H1 (cell line): ENCODE results near the gene PAWR. TPM values are rescaled to one million over a fixed set of nuclear protein-coding genes. Genes with fewer than 3 reads are reported as not detected.

Experiments used
- CTCF ChIA-PET: fragments of 300-600 bp; sonication (Branson Sonifier 250); formaldehyde crosslinking; loops from one replicate; lab custom pipeline; 2021; ENCODE audit not compliant: partially characterized antibody; lab: Charles Lee
- POLR2A ChIA-PET: fragments of 300-600 bp; sonication (Branson Sonifier 250); formaldehyde crosslinking; loops from one replicate; lab custom pipeline; 2021; ENCODE audit warnings: inconsistent platforms; ENCODE audit not compliant: partially characterized antibody; lab: Charles Lee
- DNase-seq, 2 experiments: peaks; one replicate each; pipeline versions ENCODE4 v3.0.0 to v3.0.0-alpha.2; 2010 to 2022; ENCODE audit warnings: low spot score in 2 of 2, low read depth in 1 of 2, mixed read lengths in 1 of 2
- FAIRE-seq: peaks from 2 replicates; lab custom pipeline; 2011; peaks lifted over from hg19 to GRCh38; lab: Jason Lieb, UNC
- H2AFZ ChIP-seq: 2 replicates; pipeline ENCODE4 v1.8.1; 2012; ENCODE audit warnings: low read length, inconsistent platforms
- H2AK5ac ChIP-seq: 2 replicates; pipeline ENCODE4 v1.6.1; 2013; ENCODE audit warnings: low read depth, low read length
- H2BK120ac ChIP-seq: replicated peaks from 2 replicates; pipeline ENCODE3; 2013; ENCODE audit warnings: low read depth, low read length, inconsistent platforms
- H2BK12ac ChIP-seq: 2 replicates; pipeline ENCODE4 v1.6.1; 2013; ENCODE audit warnings: low read depth, low read length
- H2BK15ac ChIP-seq: 2 replicates; pipeline ENCODE4 v1.6.1; 2013; ENCODE audit warnings: low read length
- H2BK20ac ChIP-seq: 2 replicates; pipeline ENCODE4 v1.6.1; 2013; ENCODE audit warnings: low read length
- H2BK5ac ChIP-seq: 2 replicates; pipeline ENCODE4 v1.6.1; 2013; ENCODE audit warnings: low read depth, low read length
- H3K14ac ChIP-seq: 2 replicates; pipeline ENCODE4 v1.6.1; 2013; ENCODE audit warnings: inconsistent platforms; ENCODE audit not compliant: insufficient read length
- H3K18ac ChIP-seq: 2 replicates; pipeline ENCODE4 v1.6.1; 2013; ENCODE audit warnings: low read length; ENCODE audit errors: extremely low read depth
- H3K23ac ChIP-seq: 2 replicates; pipeline ENCODE4 v1.6.1; 2013; ENCODE audit warnings: inconsistent platforms; ENCODE audit not compliant: insufficient read length
- H3K23me2 ChIP-seq: 2 replicates; pipeline ENCODE4 v1.6.1; 2013; ENCODE audit warnings: low read depth, low read length
- H3K27ac ChIP-seq: 2 replicates; pipeline ENCODE4 v1.6.1; 2011; ENCODE audit warnings: low read depth, low read length, inconsistent platforms
- H3K27me3 ChIP-seq, 4 experiments: replicated peaks in 1 of 4; 1 replicate in 1 of 4; 2 replicates in 3 of 4; pipeline versions ENCODE4 v1.6.1 to v1.8.1; 2011 to 2013; ENCODE audit warnings: low read length in 3 of 4, mild to moderate bottlenecking in 3 of 4, inconsistent platforms in 2 of 4, mixed read lengths in 2 of 4, moderate library complexity in 1 of 4; ENCODE audit not compliant: control insufficient read depth in 3 of 4, insufficient read depth in 3 of 4; ENCODE audit errors: extremely low read depth in 1 of 4
- H3K36me3 ChIP-seq, 4 experiments: 2 replicates each; pipeline versions ENCODE4 v1.6.1 to v1.8.1; 2011 to 2013; ENCODE audit warnings: mild to moderate bottlenecking in 4 of 4, low read length in 3 of 4, moderate library complexity in 2 of 4, control low read depth in 1 of 4, inconsistent platforms in 1 of 4; ENCODE audit not compliant: insufficient read depth in 4 of 4, control insufficient read depth in 2 of 4
- H3K4ac ChIP-seq: replicated peaks from 2 replicates; pipeline ENCODE3; 2013; ENCODE audit warnings: low read length, low read depth, mixed read lengths, inconsistent platforms; ENCODE audit not compliant: insufficient read length
- H3K4me1 ChIP-seq, 4 experiments: replicated peaks in 1 of 4; 1 replicate in 1 of 4; 2 replicates in 3 of 4; pipeline versions ENCODE4 v1.6.1 to v1.8.1; 2011 to 2013; ENCODE audit warnings: low read length in 3 of 4, inconsistent platforms in 2 of 4, mixed read lengths in 1 of 4; ENCODE audit not compliant: insufficient read depth in 4 of 4, control insufficient read depth in 3 of 4
- H3K4me2 ChIP-seq, 2 experiments: 2 replicates each; pipeline versions ENCODE4 v1.6.1 to v1.8.1; 2011 to 2013; ENCODE audit warnings: low read depth in 2 of 2, low read length in 2 of 2, control low read depth in 1 of 2, inconsistent platforms in 1 of 2, mild to moderate bottlenecking in 1 of 2; ENCODE audit not compliant: insufficient read depth in 1 of 2
- H3K4me3 ChIP-seq, 4 experiments: fragments of 200-600, 300-600 bp in 1 of 4; sonication (generic), shearing (Covaris generic), sonication (Bioruptor Twin) in 1 of 4; 2 replicates each; pipeline versions ENCODE4 v1.5.1 to v1.8.1; 2011 to 2016; ENCODE audit warnings: low read length in 4 of 4, low read depth in 3 of 4, control low read depth in 2 of 4, inconsistent platforms in 2 of 4, mild to moderate bottlenecking in 2 of 4, mixed read lengths in 1 of 4, moderate library complexity in 1 of 4; ENCODE audit not compliant: insufficient read depth in 2 of 4; ENCODE audit errors: extremely low read depth in 1 of 4
- H3K56ac ChIP-seq: replicated peaks from 2 replicates; pipeline ENCODE3; 2013; ENCODE audit warnings: low read depth, mild to moderate bottlenecking, mixed read lengths, low read length, inconsistent platforms; ENCODE audit not compliant: insufficient read length
- H3K79me1 ChIP-seq: 2 replicates; pipeline ENCODE4 v1.6.1; 2013; ENCODE audit warnings: low read depth, low read length, control low read depth
- H3K79me2 ChIP-seq, 2 experiments: 2 replicates each; pipeline versions ENCODE4 v1.6.1 to v1.8.1; 2012 to 2013; ENCODE audit warnings: low read length in 2 of 2, mild to moderate bottlenecking in 2 of 2, inconsistent platforms in 1 of 2; ENCODE audit not compliant: insufficient read depth in 2 of 2, control insufficient read depth in 1 of 2
- H3K9ac ChIP-seq, 4 experiments: replicated peaks in 1 of 4; 1 replicate in 1 of 4; 2 replicates in 3 of 4; pipeline versions ENCODE4 v1.6.1 to v1.8.1; 2011 to 2013; ENCODE audit warnings: low read depth in 3 of 4, low read length in 3 of 4, control low read depth in 2 of 4, mild to moderate bottlenecking in 2 of 4, moderate library complexity in 2 of 4, inconsistent platforms in 1 of 4; ENCODE audit errors: extremely low read depth in 1 of 4
- H3K9me3 ChIP-seq, 2 experiments: 2 replicates each; pipeline versions ENCODE4 v1.6.1 to v1.8.1; 2012 to 2013; ENCODE audit warnings: mild to moderate bottlenecking in 2 of 2, moderate library complexity in 2 of 2, control low read depth in 1 of 2, inconsistent platforms in 1 of 2, low read depth in 1 of 2, low read length in 1 of 2, mixed read lengths in 1 of 2; ENCODE audit not compliant: insufficient read depth in 2 of 2
- H4K20me1 ChIP-seq, 2 experiments: replicated peaks in 1 of 2; 2 replicates each; pipeline versions ENCODE3 to v1.8.1; 2011 to 2013; ENCODE audit warnings: inconsistent platforms in 2 of 2, low read length in 2 of 2, mild to moderate bottlenecking in 1 of 2; ENCODE audit not compliant: insufficient read depth in 2 of 2, control insufficient read depth in 1 of 2
- H4K5ac ChIP-seq: 2 replicates; pipeline ENCODE4 v1.6.1; 2013; ENCODE audit warnings: low read length, low read depth, mixed read lengths, inconsistent platforms; ENCODE audit not compliant: insufficient read length
- H4K8ac ChIP-seq: 2 replicates; pipeline ENCODE4 v1.8.0; 2013; ENCODE audit warnings: mild to moderate bottlenecking, moderate library complexity, low read length, inconsistent platforms; ENCODE audit not compliant: insufficient read depth; ENCODE audit errors: extremely low read depth
- H4K91ac ChIP-seq: replicated peaks from 2 replicates; pipeline ENCODE3; 2013; ENCODE audit warnings: low read length, mixed read lengths, inconsistent platforms; ENCODE audit not compliant: insufficient read length
- KDM4A ChIP-seq: IDR thresholded peaks from one replicate; pipeline ENCODE4 v1.7.1; 2012; ENCODE audit warnings: low read depth, mild to moderate bottlenecking, moderate library complexity, low read length, inconsistent platforms; ENCODE audit not compliant: severe bottlenecking
- NRF1 ChIP-seq: IDR thresholded peaks from 2 replicates; pipeline ENCODE4 v1.6.1; 2011; ENCODE audit warnings: mild to moderate bottlenecking, low read depth, low read length, improper control_type of control experiment
- RBBP5 ChIP-seq: IDR thresholded peaks from 2 replicates; pipeline ENCODE4 v1.7.1; 2012; ENCODE audit warnings: low read depth, mild to moderate bottlenecking, inconsistent platforms, low read length, moderate library complexity, borderline replicate concordance
- SP4 ChIP-seq: IDR thresholded peaks from 2 replicates; pipeline ENCODE4 v1.6.1; 2012; ENCODE audit warnings: low read length, inconsistent platforms
- WGBS, 2 experiments: shearing (Covaris generic) in 1 of 2; methylation state at CpG; one replicate each; pipeline versions ENCODE4 v1.1.6 to v1.1.7; 2013 to 2015; ENCODE audit warnings: low lambda C conversion rate in 2 of 2, mixed read lengths in 2 of 2, inconsistent platforms in 1 of 2, low coverage in 1 of 2, missing lambda C conversion rate in 1 of 2; ENCODE audit not compliant: insufficient replicate concordance in 2 of 2, insufficient coverage in 1 of 2, insufficient read length in 1 of 2; ENCODE audit errors: extremely low coverage in 1 of 2, missing lambda C conversion rate in 1 of 2; 5-methylcytosine and 5-hydroxymethylcytosine counted together
- polyA plus RNA-seq, 7 experiments: library from polyadenylated mRNA; depleted of rRNA in 3 of 7; stranded (reverse) in 5 of 7; unstranded in 2 of 7; fragments of >200 nt in 5 of 7; fragments of 200-250 nt in 2 of 7; gene quantifications; 1 replicate in 5 of 7; 2 replicates in 1 of 7; 4 replicates in 1 of 7; pipeline versions ENCODE4 v1.2.1 to v1.2.3, GENCODE V29; 2011 to 2013; ENCODE audit warnings: missing spikeins in 2 of 7, mixed read lengths in 2 of 7
- total RNA-seq: library from RNA; stranded (reverse); fragmentation: NEBNext Ultra II Directional; extraction: Animal tissue kit (Norgen Biotek cat#: 25700); gene quantifications from 2 replicates; pipeline ENCODE4 v1.2.1, GENCODE V29; 2021

PAWR gene
- total and polyA plus RNA-seq, 2 of the 8 experiments (the other 6 are each of a cell fraction or from before 2014, with no cell fraction given) = 28.3 to 327 TPM

DNA sequence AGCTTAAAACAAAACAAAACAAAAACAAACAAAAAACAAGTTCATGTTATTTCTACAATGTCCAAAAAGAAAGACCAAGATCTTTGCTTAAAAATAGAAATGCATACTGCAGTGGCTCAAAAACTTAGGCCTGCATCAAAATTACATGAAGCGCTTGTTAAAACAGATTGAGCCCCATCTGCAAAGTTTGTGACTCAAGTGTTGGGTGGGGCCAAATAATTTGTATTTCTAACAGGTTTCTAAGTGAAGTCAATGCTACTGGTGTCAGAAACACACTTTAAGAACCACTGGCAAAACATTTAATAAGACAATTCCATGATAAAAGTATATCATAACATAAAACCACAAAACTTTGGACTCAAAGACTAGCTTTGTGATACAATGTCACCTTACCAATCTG is 105.6 kb downstream of the PAWR start:
- H2BK15ac ChIP-seq = no peak overlapping the region
- H4K20me1 ChIP-seq = peaks cover 0 to 2% of the 10 kb centered on the region in 2 experiments
- no peak overlapping the region for H4K91ac ChIP-seq
- no peak overlapping the region for H3K9ac ChIP-seq
- no peak overlapping the region for H3K4ac ChIP-seq
- H3K9me3 ChIP-seq = no peaks in the 10 kb centered on the region
- no peak for TF ChIP-seq KDM4A
- no peak for TF ChIP-seq NRF1
- no peak for TF ChIP-seq SP4
- no peak for TF ChIP-seq RBBP5
- CTCF ChIA-PET = interaction anchor here (0.6 to 1.4 kb wide), 5 partner anchors 8 to 180 kb away, joined by 3 to 4 read pairs (median 3); no protein-coding TSS in a partner anchor
- H3K79me1 ChIP-seq = no peaks in the 10 kb centered on the region; the same call in 1 of the 2 replicates
- H2BK5ac ChIP-seq = no peak overlapping the region
- peaks cover 0 to 9% (median under 1%) of the 10 kb centered on the region in 4 experiments; a peak in 2 of 8 replicates for H3K36me3 ChIP-seq
- no peak overlapping the region for H3K4me2 ChIP-seq
- WGBS, 2 experiments = 90% methylated on average over 1 of the region's 1 CpG; no CpG with 5 or more reads in 1 of the 2 experiments
- no peak overlapping the region for H3K4me3 ChIP-seq
- no peaks in the 10 kb centered on the region for H3K23me2 ChIP-seq
- no peak overlapping the region for H4K5ac ChIP-seq
- H3K14ac ChIP-seq = no peak overlapping the region
- POLR2A ChIA-PET = interaction anchor here (1.3 to 1.4 kb wide), 3 partner anchors 9 to 106 kb away, joined by 4 to 5 read pairs (median 5); partner anchors contain the start of gene PAWR
- no peak overlapping the region for H2AK5ac ChIP-seq
- no peak overlapping the region for H4K8ac ChIP-seq
- H2AFZ ChIP-seq = no peak overlapping the region
- H2BK20ac ChIP-seq = no peak overlapping the region
- H2BK12ac ChIP-seq = no peak overlapping the region
- no peak for FAIRE-seq
- H2BK120ac ChIP-seq = no peak overlapping the region
- H3K4me1 ChIP-seq = no peaks in the 10 kb centered on the region
- no peak overlapping the region for H3K56ac ChIP-seq
- no peak for DNase-seq
- H3K79me2 ChIP-seq = no peaks in the 10 kb centered on the region
- no peaks in the 10 kb centered on the region for H3K27me3 ChIP-seq
- no peak overlapping the region for H3K23ac ChIP-seq
- H3K27ac ChIP-seq = no peak overlapping the region
- no peak overlapping the region for H3K18ac ChIP-seq
